Measurements from ENCODE around the gene PIP5K1B. TPM values are rescaled to one million over a fixed set of nuclear protein-coding genes. Genes with fewer than 3 reads are reported as not detected.
"Not testable (repeated sequence)": the region's sequence is repeated elsewhere in the genome, so short reads cannot be mapped to it uniquely, and the experiment has no call there.

Gene PIP5K1B
- 1 to 10 TPM; 7.6 to 8.5 (median 8.0) TPM for polyA plus RNA-seq (ENCODE audit: insufficient read length in 4 of 4)

- peak; percentile 55 to 60 (median 58) for DNase-seq (ENCODE audit: low read depth in 4 of 4, low spot score in 3 of 4)
These were observed at the start of gene PIP5K1B for GRCh38 chr9:68704814-68705530. Gene PIP5K1B, plus strand, starts transcription at chr9:68705240. Its CDS starts 117,375 bp downstream, at chr9:68822615.

GRCh38 chr9:68664036-68664435, 41.0 kb upstream of the PIP5K1B start:
- no peak for DNase-seq (ENCODE audit: low read depth in 4 of 4, low spot score in 3 of 4)

- DNase-seq (ENCODE audit: low read depth in 4 of 4, low spot score in 3 of 4): no peak
These were observed 36.9 kb upstream of the PIP5K1B start for GRCh38 chr9:68668127-68668526.

- no peak for DNase-seq (ENCODE audit: low read depth in 4 of 4, low spot score in 3 of 4)
These were observed 35.8 kb upstream of the PIP5K1B start for GRCh38 chr9:68669218-68669617.

GRCh38 chr9:68672215-68672614, 32.8 kb upstream of the PIP5K1B start:
- DNase-seq (ENCODE audit: low read depth in 4 of 4, low spot score in 3 of 4): no peak

- DNase-seq (ENCODE audit: low read depth in 4 of 4, low spot score in 3 of 4): no peak
These were observed 32.4 kb upstream of the PIP5K1B start for GRCh38 chr9:68672625-68673024.

- DNase-seq (ENCODE audit: low read depth in 4 of 4, low spot score in 3 of 4): no peak
These were observed 26.6 kb upstream of the PIP5K1B start for GRCh38 chr9:68678430-68678829.

- no peak for DNase-seq (ENCODE audit: low read depth in 4 of 4, low spot score in 3 of 4)
These were observed 21.6 kb upstream of the PIP5K1B start for GRCh38 chr9:68683433-68683832.

GRCh38 chr9:68685213-68685612, 19.8 kb upstream of the PIP5K1B start:
- DNase-seq (ENCODE audit: low read depth in 4 of 4, low spot score in 3 of 4): no peak

- DNase-seq (ENCODE audit: low read depth in 4 of 4, low spot score in 3 of 4): no peak
These were observed 19.3 kb upstream of the PIP5K1B start for GRCh38 chr9:68685770-68686169.

GRCh38 chr9:68690088-68690487, 15.0 kb upstream of the PIP5K1B start:
- DNase-seq (ENCODE audit: low read depth in 4 of 4, low spot score in 3 of 4): no peak

GRCh38 chr9:68692519-68692918, 12.5 kb upstream of the PIP5K1B start:
- DNase-seq (ENCODE audit: low read depth in 4 of 4, low spot score in 3 of 4): no peak

- DNase-seq (ENCODE audit: low read depth in 4 of 4, low spot score in 3 of 4): no peak
These were observed 10.9 kb upstream of the PIP5K1B start for GRCh38 chr9:68694125-68694524.

- no peak for DNase-seq (ENCODE audit: low read depth in 4 of 4, low spot score in 3 of 4)
These were observed 7.2 kb upstream of the PIP5K1B start for GRCh38 chr9:68697851-68698250.

GRCh38 chr9:68698943-68699509, 6.0 kb upstream of the PIP5K1B start:
- DNase-seq (ENCODE audit: low read depth in 4 of 4, low spot score in 3 of 4): no peak

GRCh38 chr9:68699625-68700024, 5.4 kb upstream of the PIP5K1B start:
- DNase-seq (ENCODE audit: low read depth in 4 of 4, low spot score in 3 of 4): not testable (repeated sequence)

- DNase-seq (ENCODE audit: low read depth in 4 of 4, low spot score in 3 of 4): no peak
These were observed 2.5 kb upstream of the PIP5K1B start for GRCh38 chr9:68702493-68702892.

GRCh38 chr9:68703672-68704071, 1.4 kb upstream of the PIP5K1B start:
- no peak for DNase-seq (ENCODE audit: low read depth in 4 of 4, low spot score in 3 of 4)

- DNase-seq (ENCODE audit: low read depth in 4 of 4, low spot score in 3 of 4): no peak
These were observed 584 bp upstream of the PIP5K1B start for GRCh38 chr9:68704498-68704813.

- peak in 1 of 4 donors; percentile 34 for DNase-seq (ENCODE audit: low read depth in 4 of 4, low spot score in 3 of 4)
These were observed 707 bp downstream of the PIP5K1B start for GRCh38 chr9:68705531-68706362.

- peak in 1 of 4 donors; percentile 7 for DNase-seq (ENCODE audit: low read depth in 4 of 4, low spot score in 3 of 4)
These were observed 1.5 kb downstream of the PIP5K1B start for GRCh38 chr9:68706363-68707201.

Data from right renal pelvis (tissue), 4 donors.